Stimulated activated CD8-positive, alpha-beta memory T cell treated with anti-CD3 and anti-CD28 coated beads, Interleukin-15, amount 100 ng/mL, for 1 hour (primary cell): ENCODE data around the gene TNFAIP6.
"Not testable (repeated sequence)": the region's sequence is repeated elsewhere in the genome, so short reads cannot be mapped to it uniquely, and the experiment has no call there.

Experiments
- DNase-seq: peaks from one replicate; pipeline ENCODE4 v3.0.0-alpha.2; 2020; ENCODE audit warnings: low read depth

TNFAIP6 gene, protein sequence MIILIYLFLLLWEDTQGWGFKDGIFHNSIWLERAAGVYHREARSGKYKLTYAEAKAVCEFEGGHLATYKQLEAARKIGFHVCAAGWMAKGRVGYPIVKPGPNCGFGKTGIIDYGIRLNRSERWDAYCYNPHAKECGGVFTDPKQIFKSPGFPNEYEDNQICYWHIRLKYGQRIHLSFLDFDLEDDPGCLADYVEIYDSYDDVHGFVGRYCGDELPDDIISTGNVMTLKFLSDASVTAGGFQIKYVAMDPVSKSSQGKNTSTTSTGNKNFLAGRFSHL

DNA sequence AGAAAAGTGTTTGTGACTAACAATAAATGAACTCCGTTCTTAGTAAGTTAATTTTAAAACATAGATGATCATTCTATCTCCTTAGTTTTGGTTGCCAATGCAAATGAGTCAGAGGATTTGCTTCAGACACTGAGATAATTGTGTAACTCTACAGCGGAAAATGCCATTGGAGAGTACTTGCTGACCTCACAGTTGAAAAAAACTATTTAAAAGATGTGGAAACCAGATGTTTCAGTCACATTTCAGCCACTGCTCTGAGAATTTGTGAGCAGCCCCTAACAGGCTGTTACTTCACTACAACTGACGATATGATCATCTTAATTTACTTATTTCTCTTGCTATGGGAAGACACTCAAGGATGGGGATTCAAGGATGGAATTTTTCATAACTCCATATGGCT, at the start of gene TNFAIP6:
TSS of gene TNFAIP6 (plus strand) at position 234 of the 400 bp plus-strand sequence. CDS start at position 309, 75 bp downstream.
- no peak for DNase-seq

DNA sequence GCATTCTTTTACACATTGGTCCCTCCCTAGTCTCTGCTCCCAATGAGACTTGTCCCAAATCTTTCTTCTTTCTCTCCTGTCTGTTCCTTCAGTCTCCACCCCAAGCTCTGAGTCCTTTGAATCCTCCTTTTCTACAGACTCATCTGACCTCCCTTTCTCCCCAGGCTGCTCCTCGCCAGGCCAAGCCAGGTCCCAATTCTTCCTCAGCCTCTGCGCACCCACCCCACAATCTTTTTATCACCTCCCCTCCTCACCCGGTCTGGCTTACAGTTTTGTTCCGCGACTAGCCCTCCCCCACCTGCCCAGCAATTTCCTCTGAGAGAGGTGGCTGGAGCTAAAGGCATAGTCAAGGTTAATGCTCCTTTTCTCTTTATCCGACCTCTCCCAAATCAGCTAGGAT, 47.1 kb upstream of the TNFAIP6 start:
- not testable (repeated sequence) for DNase-seq

DNA sequence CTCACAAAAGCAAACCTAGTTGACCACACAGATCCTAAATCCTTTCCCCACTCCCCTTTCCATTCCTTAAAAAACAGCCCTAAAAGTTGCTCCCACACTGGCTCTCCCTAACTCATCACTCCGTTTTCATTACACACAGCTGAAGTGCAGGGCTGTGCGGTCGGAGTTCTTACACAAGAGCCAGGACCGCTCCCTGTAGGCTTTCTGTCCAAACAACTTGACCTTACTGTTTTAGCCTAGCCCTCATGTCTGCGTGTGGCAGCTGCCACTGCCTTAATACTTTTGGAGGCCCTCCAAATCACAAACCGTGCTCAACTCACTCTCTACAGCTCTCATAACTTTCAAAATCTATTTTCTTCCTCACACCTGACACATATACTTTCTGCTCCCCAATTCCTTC, 45.0 kb upstream of the TNFAIP6 start:
- not testable (repeated sequence) for DNase-seq

DNA sequence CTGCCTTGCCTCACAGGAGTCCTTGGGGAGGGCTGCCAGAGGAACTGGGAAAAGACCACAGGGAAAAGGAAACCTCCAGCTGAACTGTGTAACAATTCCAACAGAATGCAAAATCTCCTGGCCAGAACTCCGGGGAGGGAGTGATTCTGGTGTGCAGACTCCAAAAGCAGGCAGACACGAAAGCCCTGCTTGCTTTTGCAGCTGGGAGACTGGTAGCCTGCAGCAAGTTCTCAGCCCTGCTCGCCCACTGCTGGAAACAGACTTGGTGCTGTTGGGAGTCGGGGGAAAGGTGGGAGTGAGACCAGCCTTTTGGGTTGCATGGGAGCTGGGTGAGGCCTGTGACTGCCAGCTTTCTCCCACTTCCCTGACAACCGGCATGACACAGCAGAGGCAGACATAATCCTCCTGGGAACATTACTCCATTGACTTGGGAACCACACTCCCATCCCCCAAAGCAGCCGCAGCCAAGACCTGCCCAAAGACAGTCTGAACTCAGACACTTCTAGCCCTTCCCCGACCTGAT, 42.0 kb upstream of the TNFAIP6 start:
- no peak for DNase-seq

- no peak for DNase-seq
Observed at GRCh38 chr2:151325581-151326095, 31.8 kb upstream of the TNFAIP6 start.

GRCh38 chr2:151326554-151326953, 30.8 kb upstream of the TNFAIP6 start:
- no peak for DNase-seq

- DNase-seq = no peak
Observed at GRCh38 chr2:151329998-151330397, 27.4 kb upstream of the TNFAIP6 start.

GRCh38 chr2:151333083-151333482, 24.3 kb upstream of the TNFAIP6 start:
- no peak for DNase-seq

- no peak for DNase-seq
Observed at GRCh38 chr2:151334082-151334815, 23.1 kb upstream of the TNFAIP6 start.

DNA sequence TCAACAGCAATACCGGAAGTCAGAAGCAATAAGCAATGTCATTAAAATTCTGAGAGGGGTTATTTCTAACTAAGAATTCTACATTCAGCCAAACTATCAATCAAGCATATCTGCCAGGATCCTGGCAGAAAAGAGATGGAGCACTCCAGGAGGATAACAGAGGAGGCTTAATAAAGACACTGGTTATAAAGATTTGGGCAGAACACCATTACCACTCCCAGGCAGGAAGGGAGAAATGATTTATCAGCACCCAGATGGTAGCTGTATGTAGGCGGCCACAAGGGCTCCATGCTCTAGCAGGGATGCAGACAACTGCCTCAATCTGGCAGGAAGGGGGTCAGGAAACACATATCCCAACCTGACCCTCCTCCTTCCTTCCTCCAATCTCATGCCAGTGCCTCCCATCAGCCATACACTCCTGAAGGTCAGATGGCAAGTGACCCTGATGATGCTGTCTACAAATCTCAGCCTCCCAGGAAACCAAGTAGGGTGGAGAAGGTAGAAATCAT, 20.5 kb upstream of the TNFAIP6 start:
- DNase-seq = no peak

- DNase-seq = no peak
Observed at GRCh38 chr2:151337643-151338042, 19.7 kb upstream of the TNFAIP6 start.

DNA sequence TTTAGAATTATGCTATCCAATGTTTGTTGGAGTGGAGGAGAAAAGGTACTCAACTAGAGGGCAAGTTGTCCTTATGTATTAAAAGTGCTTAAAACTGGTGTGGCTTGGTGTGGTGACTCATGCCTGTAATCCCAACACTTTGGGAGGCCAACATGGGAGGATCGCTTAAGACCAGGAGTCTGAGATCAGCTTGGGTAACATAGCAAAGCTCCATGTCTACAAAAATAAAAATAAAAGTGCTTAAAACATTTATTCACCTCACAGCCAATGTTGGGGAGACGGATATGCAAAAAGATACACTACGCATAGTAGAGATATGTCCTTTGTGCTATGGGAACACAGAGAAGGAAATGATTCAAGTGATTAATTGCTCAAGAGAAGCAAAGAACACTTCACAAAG, 19.3 kb upstream of the TNFAIP6 start:
- DNase-seq = no peak

DNA sequence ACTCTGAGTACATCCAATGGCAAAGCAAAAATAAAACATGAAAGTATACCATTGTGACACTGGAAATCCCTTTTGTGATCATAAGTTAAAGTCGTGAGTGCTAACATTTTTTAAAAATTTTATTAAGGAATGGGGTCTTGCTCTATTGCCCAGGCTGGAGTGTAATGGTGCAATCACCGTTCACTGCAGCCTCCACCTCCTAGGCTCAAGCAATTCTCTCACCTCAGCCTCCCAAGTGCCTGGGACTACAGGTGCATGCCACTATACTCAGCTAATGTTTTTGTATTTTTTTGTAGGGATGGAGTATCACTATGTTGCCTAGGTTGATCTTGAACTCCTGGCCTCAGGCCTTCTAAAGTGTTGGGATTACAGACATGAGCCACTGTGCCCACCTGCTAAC, 14.3 kb upstream of the TNFAIP6 start:
- DNase-seq = no peak

GRCh38 chr2:151344191-151344590, 13.2 kb upstream of the TNFAIP6 start:
- not testable (repeated sequence) for DNase-seq

DNA sequence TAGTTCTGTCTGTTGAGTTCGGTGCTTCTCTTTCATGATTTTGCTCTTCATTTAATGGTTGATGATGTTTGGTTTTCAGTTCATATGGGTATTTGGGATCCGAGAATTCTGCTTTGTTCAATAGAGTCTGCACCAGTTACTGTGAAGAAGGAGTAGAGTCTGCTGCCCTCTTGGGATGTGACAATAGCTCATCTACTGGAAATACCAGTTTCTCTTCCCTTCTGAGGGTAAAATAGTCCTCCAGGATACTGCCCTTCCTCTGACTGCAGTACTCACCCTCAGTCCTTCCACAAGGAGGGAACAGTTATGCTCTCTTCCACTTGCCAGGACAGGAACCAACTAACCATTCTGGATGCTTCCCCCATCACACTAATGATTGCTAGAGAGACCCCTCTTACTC, 12.5 kb upstream of the TNFAIP6 start:
- DNase-seq = no peak

- no peak for DNase-seq
Observed at GRCh38 chr2:151347294-151347693, 10.1 kb upstream of the TNFAIP6 start.

DNA sequence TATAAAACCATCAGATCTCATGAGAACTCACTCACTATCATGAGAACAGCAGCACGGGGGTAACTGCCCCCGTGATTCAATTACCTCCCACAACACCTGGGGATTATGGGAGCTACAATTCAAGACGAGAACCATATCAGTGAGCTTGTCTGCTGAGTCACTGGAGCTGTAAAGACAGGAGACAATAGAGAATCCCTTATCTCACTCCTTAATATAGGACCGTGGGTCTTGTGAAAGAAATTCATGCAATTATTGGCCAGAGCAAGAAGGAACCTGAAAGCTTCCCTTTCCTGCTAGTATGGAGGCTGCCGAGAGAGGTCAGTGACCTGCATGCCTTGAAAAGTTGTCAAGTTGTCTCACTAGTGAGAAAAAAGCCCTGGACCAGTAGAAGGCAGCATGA, 9.5 kb upstream of the TNFAIP6 start:
- no peak for DNase-seq

DNA sequence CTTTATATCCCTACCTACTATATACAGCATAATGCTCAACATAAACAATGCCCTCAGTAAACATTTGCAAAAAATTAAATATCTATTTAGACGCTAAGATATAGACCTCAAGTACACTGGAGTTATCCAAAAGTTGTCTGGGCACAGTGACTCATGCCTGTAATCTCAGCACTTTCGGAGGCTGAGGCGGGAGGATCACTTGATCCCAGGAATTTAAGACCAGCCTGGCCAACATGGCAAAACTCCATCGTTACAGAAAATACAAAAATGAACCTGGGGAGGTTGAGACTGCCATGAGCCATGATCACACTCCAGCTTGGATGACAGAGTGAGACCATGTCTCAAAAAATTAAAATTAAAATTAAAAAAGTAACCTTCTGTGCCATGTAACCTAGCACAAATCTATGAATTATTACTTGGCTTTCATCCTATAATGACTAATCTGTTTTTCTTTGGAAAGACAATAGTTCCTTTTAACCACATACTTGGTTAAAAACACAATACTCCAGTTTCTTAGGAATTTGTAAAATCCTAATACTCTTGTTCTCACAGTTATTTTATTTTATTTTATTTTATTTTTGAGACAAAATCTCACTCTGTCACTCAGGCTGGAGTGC, 6.7 kb upstream of the TNFAIP6 start:
- DNase-seq = no peak

DNA sequence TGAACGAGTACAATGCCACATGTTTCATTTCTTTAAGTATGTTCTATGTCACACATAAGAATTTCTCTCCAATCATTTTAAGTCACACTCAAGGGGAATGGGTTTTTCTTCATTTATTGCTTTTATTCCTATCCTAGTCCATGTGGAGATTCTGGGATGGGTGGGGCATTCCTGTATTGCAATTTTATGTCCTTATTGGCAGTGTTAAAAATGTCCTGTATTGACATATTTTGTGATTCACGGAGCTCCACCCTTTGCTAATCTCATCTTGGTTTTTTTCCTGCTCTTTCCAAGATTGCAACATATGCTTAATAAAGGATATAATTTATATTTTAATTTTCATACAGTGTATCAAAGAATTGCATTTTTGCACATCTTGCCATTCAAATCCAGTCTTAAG, 3.4 kb upstream of the TNFAIP6 start:
- DNase-seq = no peak

- DNase-seq = no peak
Observed at GRCh38 chr2:151354807-151355206, 2.6 kb upstream of the TNFAIP6 start.

DNA sequence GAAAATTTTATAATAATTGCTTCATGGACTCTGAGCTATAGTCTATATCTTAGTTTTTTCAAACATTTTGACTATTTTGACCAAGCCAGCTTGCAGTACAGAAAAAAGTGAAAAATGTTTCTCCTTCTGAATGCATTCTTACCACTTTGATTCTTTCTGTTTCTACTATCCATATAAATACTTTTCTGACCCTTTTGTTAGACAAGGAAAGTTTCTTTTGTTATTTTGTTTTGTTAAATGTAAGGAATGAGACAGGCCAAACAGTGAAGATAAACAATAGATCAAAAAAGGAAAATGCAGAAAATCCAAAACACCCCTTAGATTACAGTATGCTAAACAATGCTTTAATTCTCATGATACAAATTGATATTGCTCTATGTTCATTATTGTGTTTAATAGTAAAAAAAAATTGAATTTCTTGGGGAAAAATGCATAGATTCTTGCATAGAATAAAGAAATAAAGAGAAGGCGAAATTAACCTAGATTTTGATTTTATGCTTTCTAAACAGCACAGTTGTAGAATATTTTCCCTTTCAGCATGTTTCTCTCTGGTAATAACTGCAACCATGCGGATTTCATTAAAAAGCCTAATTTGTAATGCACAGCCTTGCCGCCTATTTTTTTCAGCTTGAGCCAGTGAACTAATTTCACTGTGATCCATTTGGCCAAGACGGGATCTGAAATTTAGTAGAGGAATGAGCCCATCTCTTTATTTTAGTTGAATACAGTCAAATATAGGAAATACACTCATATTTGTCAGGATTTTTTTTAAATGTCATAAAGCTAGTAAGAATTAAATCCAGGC, 976 bp downstream of the TNFAIP6 start:
- no peak for DNase-seq
